ENCODE measurements around the gene MPV17L2.

Gene MPV17L2

GRCh38 chr19:18211683-18212082 lies 18.7 kb downstream of the MPV17L2 start:
- in situ Hi-C loops (cut with MboI; ENCODE audit: low sequenced_read_pairs, unreplicated experiment) = no loop called here
- no peak for DNase-seq (ENCODE audit: low spot score)
- no peak for TF ChIP-seq CTCF (IDR thresholded peaks at IDR 0.05; ENCODE audit: borderline replicate concordance, control extremely low read depth, extremely low read depth, insufficient read depth, missing control alignments)

GRCh38 chr19:18214779-18215433 lies 21.9 kb downstream of the MPV17L2 start:
- no peak for TF ChIP-seq CTCF (IDR thresholded peaks at IDR 0.05; ENCODE audit: borderline replicate concordance, control extremely low read depth, extremely low read depth, insufficient read depth, missing control alignments)
- DNase-seq (ENCODE audit: low spot score) = no peak
- in situ Hi-C loops (cut with MboI; ENCODE audit: low sequenced_read_pairs, unreplicated experiment) = no loop called here

GRCh38 chr19:18216789-18217188 lies 23.8 kb downstream of the MPV17L2 start:
- no peak for TF ChIP-seq CTCF (IDR thresholded peaks at IDR 0.05; ENCODE audit: borderline replicate concordance, control extremely low read depth, extremely low read depth, insufficient read depth, missing control alignments)
- DNase-seq (ENCODE audit: low spot score) = no peak
- in situ Hi-C loops (cut with MboI; ENCODE audit: low sequenced_read_pairs, unreplicated experiment) = no loop called here

- no peak for TF ChIP-seq CTCF (IDR thresholded peaks at IDR 0.05; ENCODE audit: borderline replicate concordance, control extremely low read depth, extremely low read depth, insufficient read depth, missing control alignments)
- DNase-seq (ENCODE audit: low spot score) = no peak
- in situ Hi-C loops (cut with MboI; ENCODE audit: low sequenced_read_pairs, unreplicated experiment) = no loop called here
These were observed 25.1 kb downstream of the MPV17L2 start for GRCh38 chr19:18218159-18218558.

GRCh38 chr19:18218600-18218999 lies 25.6 kb downstream of the MPV17L2 start:
- DNase-seq (ENCODE audit: low spot score) = no peak
- TF ChIP-seq CTCF (IDR thresholded peaks at IDR 0.05; ENCODE audit: borderline replicate concordance, control extremely low read depth, extremely low read depth, insufficient read depth, missing control alignments) = no peak
- in situ Hi-C loops (cut with MboI; ENCODE audit: low sequenced_read_pairs, unreplicated experiment) = no loop called here

GRCh38 chr19:18219911-18220631 lies 27.1 kb downstream of the MPV17L2 start:
- in situ Hi-C loops (cut with MboI; ENCODE audit: low sequenced_read_pairs, unreplicated experiment) = no loop called here
- TF ChIP-seq CTCF (IDR thresholded peaks at IDR 0.05; ENCODE audit: borderline replicate concordance, control extremely low read depth, extremely low read depth, insufficient read depth, missing control alignments) = no peak

More at GRCh38 chr19:18219911-18220631, 27.1 kb downstream of the MPV17L2 start:
- no peak for DNase-seq (ENCODE audit: low spot score)

Measured in GM13976 (cell line).